ENCODE results near the gene FXYD3. TPM values are rescaled to one million over a fixed set of nuclear protein-coding genes. Genes with fewer than 3 reads are reported as not detected.

The FXYD3 gene
- total and polyA plus RNA-seq, 9 donors = 0.23 to 33.2 (median 3.8) TPM; not detected in 2

DNA sequence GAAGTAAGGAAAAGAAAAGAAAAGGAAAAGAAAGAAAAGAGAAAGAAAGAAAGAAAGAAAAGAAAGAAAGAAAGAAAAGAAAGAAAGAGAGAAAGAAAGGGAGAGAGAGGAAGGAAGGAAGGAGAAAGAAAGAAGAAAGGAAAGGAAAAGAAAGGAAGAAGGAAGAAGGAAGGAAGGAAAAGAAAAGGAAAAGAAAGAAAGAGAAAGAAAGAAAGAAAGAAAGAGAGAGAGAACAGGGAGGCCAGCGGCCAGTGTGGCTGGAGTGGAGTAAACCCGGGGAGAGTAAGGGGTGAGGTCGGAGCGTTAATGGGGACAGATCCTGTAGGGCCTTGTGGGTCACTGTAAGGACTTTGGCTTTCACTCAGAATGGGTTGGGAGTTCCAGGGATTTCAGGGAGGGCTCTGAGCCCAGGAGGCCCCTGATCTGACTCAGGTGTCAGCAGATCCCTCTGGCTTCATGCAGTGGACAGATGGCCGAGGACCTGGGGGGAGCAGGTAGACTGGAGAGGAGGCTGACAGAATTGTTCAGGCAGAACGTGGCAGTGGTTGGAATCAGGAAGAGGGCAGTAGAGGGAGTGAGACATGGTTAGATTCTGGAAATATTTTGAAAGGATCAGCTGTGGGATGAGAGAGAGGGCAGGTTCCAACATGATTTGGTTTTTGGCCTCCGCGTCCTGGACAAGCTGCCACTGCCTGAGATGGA lies 19.8 kb upstream of the FXYD3 start:
- TF ChIP-seq, protein P1, sequence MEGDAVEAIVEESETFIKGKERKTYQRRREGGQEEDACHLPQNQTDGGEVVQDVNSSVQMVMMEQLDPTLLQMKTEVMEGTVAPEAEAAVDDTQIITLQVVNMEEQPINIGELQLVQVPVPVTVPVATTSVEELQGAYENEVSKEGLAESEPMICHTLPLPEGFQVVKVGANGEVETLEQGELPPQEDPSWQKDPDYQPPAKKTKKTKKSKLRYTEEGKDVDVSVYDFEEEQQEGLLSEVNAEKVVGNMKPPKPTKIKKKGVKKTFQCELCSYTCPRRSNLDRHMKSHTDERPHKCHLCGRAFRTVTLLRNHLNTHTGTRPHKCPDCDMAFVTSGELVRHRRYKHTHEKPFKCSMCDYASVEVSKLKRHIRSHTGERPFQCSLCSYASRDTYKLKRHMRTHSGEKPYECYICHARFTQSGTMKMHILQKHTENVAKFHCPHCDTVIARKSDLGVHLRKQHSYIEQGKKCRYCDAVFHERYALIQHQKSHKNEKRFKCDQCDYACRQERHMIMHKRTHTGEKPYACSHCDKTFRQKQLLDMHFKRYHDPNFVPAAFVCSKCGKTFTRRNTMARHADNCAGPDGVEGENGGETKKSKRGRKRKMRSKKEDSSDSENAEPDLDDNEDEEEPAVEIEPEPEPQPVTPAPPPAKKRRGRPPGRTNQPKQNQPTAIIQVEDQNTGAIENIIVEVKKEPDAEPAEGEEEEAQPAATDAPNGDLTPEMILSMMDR (IDR thresholded peaks at IDR 0.05) = no peak
- TF ChIP-seq EP300 (IDR thresholded peaks at IDR 0.05) (no peak), POLR2A (IDR thresholded peaks at IDR 0.05) (no peak)
- H3K9me3 ChIP-seq = no peaks in the 10 kb centered on the region
- H3K36me3 ChIP-seq = no peaks in the 10 kb centered on the region
- H3K27ac ChIP-seq = no peak overlapping the region
- intact Hi-C loops (cut with DNase I) = loop anchor here in 1 of 4 donors (10.0 kb wide), 1 partner anchor 121 kb away; no protein-coding TSS in a partner anchor
- no peak for DNase-seq
- 56 to 66% (median 56%) methylated on average over 8 of the region's 8 CpGs for WGBS, 3 donors
- H3K27me3 ChIP-seq = no peaks in the 10 kb centered on the region
- H3K4me1 ChIP-seq (ENCODE audit: insufficient read depth) = no peaks in the 10 kb centered on the region
- no peak overlapping the region for H3K4me3 ChIP-seq

DNA sequence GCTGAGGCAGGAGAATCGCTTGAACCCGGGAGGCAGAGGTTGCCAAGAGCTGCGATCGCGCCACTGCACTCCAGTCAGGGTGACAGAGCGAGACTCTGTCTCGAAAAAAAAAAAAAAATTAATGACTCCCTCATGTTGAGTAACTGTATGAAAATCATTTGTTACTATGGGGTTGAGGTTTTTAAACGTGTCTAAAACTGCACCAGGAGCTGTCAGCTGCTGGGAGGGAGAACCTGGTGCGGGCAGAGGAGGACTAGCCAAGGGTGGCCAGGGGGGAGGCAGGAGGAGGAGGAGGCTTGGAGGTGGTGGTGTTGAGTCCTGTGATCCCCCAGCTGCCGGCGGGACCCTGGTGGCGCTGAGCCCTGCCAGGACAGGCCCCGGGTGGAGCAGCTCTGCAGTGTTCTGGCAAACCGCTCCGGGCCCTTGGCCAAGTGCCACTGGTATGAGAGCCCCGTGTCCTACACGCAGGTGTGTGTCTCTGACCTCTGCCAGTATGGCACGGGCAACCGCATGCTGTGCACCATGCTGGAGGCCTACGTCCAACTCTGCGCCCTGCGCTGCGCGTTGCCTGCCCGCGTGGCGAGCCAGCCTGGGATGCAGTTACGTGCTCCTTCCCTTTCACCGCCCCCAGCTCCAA lies 17.1 kb upstream of the FXYD3 start:
- no peak for TF ChIP-seq POLR2A (IDR thresholded peaks at IDR 0.05)
- TF ChIP-seq, protein P1 (IDR thresholded peaks at IDR 0.05) = no peak
- H3K27me3 ChIP-seq = no peaks in the 10 kb centered on the region
- H3K4me1 ChIP-seq (ENCODE audit: insufficient read depth) = no peaks in the 10 kb centered on the region
- H3K36me3 ChIP-seq = no peaks in the 10 kb centered on the region
- H3K4me3 ChIP-seq = no peak overlapping the region
- no peak overlapping the region for H3K27ac ChIP-seq
- DNase-seq = no peak
- no peaks in the 10 kb centered on the region for H3K9me3 ChIP-seq
- 70 to 75% (median 74%) methylated on average over 29 of the region's 29 CpGs for WGBS, 3 donors
- intact Hi-C loops (cut with DNase I) = loop anchor here in 1 of 4 donors (10.0 kb wide), 1 partner anchor 124 kb away; no protein-coding TSS in a partner anchor

DNA sequence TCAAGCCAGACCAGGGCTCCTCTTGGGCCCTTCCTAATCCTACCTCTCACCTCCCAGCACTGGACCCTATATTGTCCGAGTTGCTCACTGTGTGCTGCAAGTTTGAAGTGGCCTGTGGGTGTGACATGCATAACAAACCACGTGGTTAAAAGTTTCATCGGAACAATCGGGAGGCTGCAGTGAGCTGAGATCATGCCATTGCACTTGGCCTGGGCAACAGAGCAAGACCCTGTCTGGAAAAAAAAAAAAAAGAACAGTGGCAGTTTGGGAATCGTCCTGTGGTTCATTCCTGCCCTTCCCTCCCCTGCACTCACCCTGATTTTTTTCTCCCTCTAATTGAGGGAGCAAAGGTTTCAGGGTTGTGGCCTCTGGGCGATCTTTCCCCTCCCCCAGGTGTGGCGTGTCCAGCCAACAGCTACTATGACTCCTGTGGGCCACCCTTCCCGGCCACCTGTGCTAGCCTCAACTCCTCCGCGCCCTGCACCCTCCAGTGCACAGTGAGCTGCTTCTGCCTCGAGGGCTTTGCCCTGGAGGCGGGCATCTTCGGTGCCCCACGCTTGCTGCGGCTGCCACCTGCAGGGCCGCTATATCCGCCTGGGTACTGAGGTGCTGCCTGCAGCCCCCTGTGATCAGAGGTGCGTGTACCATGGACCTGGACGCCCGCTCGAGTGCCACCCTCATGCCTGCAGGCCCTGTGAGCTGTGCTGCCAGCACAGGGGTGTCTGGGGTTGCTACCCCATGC lies 16.3 kb upstream of the FXYD3 start:
- Histone ChIP-seq H3K27ac (no peak overlapping the region), H3K9me3 (no peaks in the 10 kb centered on the region), H3K27me3 (no peaks in the 10 kb centered on the region), H3K4me1 (ENCODE audit: insufficient read depth) (no peaks in the 10 kb centered on the region), H3K4me3 (no peak overlapping the region), H3K36me3 (no peaks in the 10 kb centered on the region)
- no peak for DNase-seq
- TF ChIP-seq, protein P1 (IDR thresholded peaks at IDR 0.05) = no peak
- no peak for TF ChIP-seq POLR2A (IDR thresholded peaks at IDR 0.05)
- TF ChIP-seq EP300 (IDR thresholded peaks at IDR 0.05) = no peak
- intact Hi-C loops (cut with DNase I) = loop anchor here in 1 of 4 donors (10.0 kb wide), 1 partner anchor 125 kb away; no protein-coding TSS in a partner anchor
- WGBS, 3 donors = 79 to 82% (median 81%) methylated on average over 21 of the region's 21 CpGs

DNA sequence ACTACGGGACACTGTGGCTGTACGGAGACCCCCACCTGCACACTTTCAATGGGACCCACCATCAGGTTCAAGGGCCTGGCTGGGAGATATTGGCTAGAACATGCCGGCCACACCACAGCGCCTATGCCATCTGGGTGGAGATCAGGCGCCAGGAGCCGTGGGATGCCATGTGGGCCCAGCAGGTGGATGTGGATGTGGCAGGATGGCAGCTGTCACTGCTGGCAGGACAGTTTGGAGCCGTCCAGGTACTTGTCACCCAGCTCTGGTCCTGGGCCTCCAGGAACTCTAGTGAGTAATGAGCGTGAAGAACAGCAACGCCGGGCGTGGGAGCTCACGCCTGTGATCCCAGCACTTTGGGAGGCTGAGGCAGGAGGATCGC lies 15.7 kb upstream of the FXYD3 start:
- Histone ChIP-seq H3K9me3 (no peaks in the 10 kb centered on the region), H3K27me3 (no peaks in the 10 kb centered on the region), H3K4me3 (no peak overlapping the region), H3K4me1 (ENCODE audit: insufficient read depth) (no peaks in the 10 kb centered on the region), H3K27ac (no peak overlapping the region), H3K36me3 (no peaks in the 10 kb centered on the region)
- intact Hi-C loops (cut with DNase I) = loop anchor here in 1 of 4 donors (10.0 kb wide), 1 partner anchor 125 kb away; no protein-coding TSS in a partner anchor
- TF ChIP-seq, protein P1 (IDR thresholded peaks at IDR 0.05) = no peak
- TF ChIP-seq EP300 (IDR thresholded peaks at IDR 0.05) (no peak), POLR2A (IDR thresholded peaks at IDR 0.05) (no peak)
- 89 to 95% (median 92%) methylated on average over 13 of the region's 13 CpGs for WGBS, 3 donors
- DNase-seq = no peak
